Measurements from ENCODE around the gene PTPRK. TPM values are rescaled to one million over a fixed set of nuclear protein-coding genes. Genes with fewer than 3 reads are reported as not detected.

Gene PTPRK
- total and polyA plus RNA-seq, 2 donors (not counting 1 experiment from before 2014, with no cell fraction given) = 19.4 to 75.5 TPM

- no peak overlapping the region for H3K4me3 ChIP-seq (replicated peaks in 1 of 4; ENCODE audit: control extremely low read depth in 1 of 4, insufficient read depth in 1 of 4, low read depth in 3 of 4, low read length in 4 of 4)
- no peaks in the 10 kb centered on the region for H3K36me3 ChIP-seq (ENCODE audit: control insufficient read depth, insufficient read depth, low read length)
- H3K27ac ChIP-seq (ENCODE audit: insufficient read depth, low read length) = no peak overlapping the region
- H4K20me1 ChIP-seq (ENCODE audit: control insufficient read depth, extremely low read depth, insufficient read depth, low read length) = peaks cover 1% of the 10 kb centered on the region
- TF ChIP-seq CTCF (conservative IDR thresholded peaks at IDR 0.05 in 1 of 2, IDR thresholded peaks at IDR 0.05 in 1 of 2; ENCODE audit: low read depth in 1 of 2, low read length in 2 of 2) = no peak
- no peak for TF ChIP-seq EZH2 (IDR thresholded peaks at IDR 0.05; ENCODE audit: low read length, missing control alignments)
- no peak overlapping the region for H3K9ac ChIP-seq (ENCODE audit: insufficient read depth, low read length)
- H3K9me3 ChIP-seq (ENCODE audit: control insufficient read depth, insufficient read depth, low read depth, low read length) = no peaks in the 10 kb centered on the region
- H3K79me2 ChIP-seq (ENCODE audit: control insufficient read depth, insufficient read depth, low read length) = no peaks in the 10 kb centered on the region
- no peaks in the 10 kb centered on the region for H3K27me3 ChIP-seq (ENCODE audit: control insufficient read depth, insufficient read depth, low read length)
- no peaks in the 10 kb centered on the region for H3K4me1 ChIP-seq (ENCODE audit: control insufficient read depth, extremely low read depth, insufficient read depth, low read length)
- no peak for DNase-seq (ENCODE audit: low read depth in 2 of 2)
- H3K4me2 ChIP-seq (ENCODE audit: extremely low read depth, insufficient read depth, low read length) = no peak overlapping the region
- H2AFZ ChIP-seq (ENCODE audit: low read length) = no peak overlapping the region
Measured at GRCh38 chr6:128127650-128128049, 392.7 kb downstream of the PTPRK start.

- no peaks in the 10 kb centered on the region for H3K27me3 ChIP-seq (ENCODE audit: control insufficient read depth, insufficient read depth, low read length)
- DNase-seq (ENCODE audit: low read depth in 2 of 2) = peak; percentile 29 to 43
- no peak for TF ChIP-seq CTCF (conservative IDR thresholded peaks at IDR 0.05 in 1 of 2, IDR thresholded peaks at IDR 0.05 in 1 of 2; ENCODE audit: low read depth in 1 of 2, low read length in 2 of 2)
- TF ChIP-seq EZH2 (IDR thresholded peaks at IDR 0.05; ENCODE audit: low read length, missing control alignments) = no peak
Measured at GRCh38 chr6:128124713-128125112, 395.7 kb downstream of the PTPRK start.

GRCh38 chr6:128121610-128122009 is 398.8 kb downstream of the PTPRK start:
- no peak for DNase-seq (ENCODE audit: low read depth in 2 of 2)
- no peak overlapping the region for H3K9ac ChIP-seq (ENCODE audit: insufficient read depth, low read length)
- no peaks in the 10 kb centered on the region for H3K4me1 ChIP-seq (ENCODE audit: control insufficient read depth, extremely low read depth, insufficient read depth, low read length)

More at GRCh38 chr6:128124713-128125112, 395.7 kb downstream of the PTPRK start:
- no peaks in the 10 kb centered on the region for H3K4me1 ChIP-seq (ENCODE audit: control insufficient read depth, extremely low read depth, insufficient read depth, low read length)
- no peaks in the 10 kb centered on the region for H3K9me3 ChIP-seq (ENCODE audit: control insufficient read depth, insufficient read depth, low read depth, low read length)
- no peak overlapping the region for H3K4me2 ChIP-seq (ENCODE audit: extremely low read depth, insufficient read depth, low read length)
- H3K79me2 ChIP-seq (ENCODE audit: control insufficient read depth, insufficient read depth, low read length) = no peaks in the 10 kb centered on the region
- H2AFZ ChIP-seq (ENCODE audit: low read length) = no peak overlapping the region
- H3K4me3 ChIP-seq (replicated peaks in 1 of 4; ENCODE audit: control extremely low read depth in 1 of 4, insufficient read depth in 1 of 4, low read depth in 3 of 4, low read length in 4 of 4) = no peak overlapping the region
- H4K20me1 ChIP-seq (ENCODE audit: control insufficient read depth, extremely low read depth, insufficient read depth, low read length) = no peaks in the 10 kb centered on the region
- no peak overlapping the region for H3K27ac ChIP-seq (ENCODE audit: insufficient read depth, low read length)
- no peak overlapping the region for H3K9ac ChIP-seq (ENCODE audit: insufficient read depth, low read length)
- H3K36me3 ChIP-seq (ENCODE audit: control insufficient read depth, insufficient read depth, low read length) = no peaks in the 10 kb centered on the region

More at GRCh38 chr6:128121610-128122009, 398.8 kb downstream of the PTPRK start:
- Histone ChIP-seq H3K9me3 (ENCODE audit: control insufficient read depth, insufficient read depth, low read depth, low read length) (no peaks in the 10 kb centered on the region), H3K27ac (ENCODE audit: insufficient read depth, low read length) (no peak overlapping the region), H2AFZ (ENCODE audit: low read length) (no peak overlapping the region), H3K27me3 (ENCODE audit: control insufficient read depth, insufficient read depth, low read length) (no peaks in the 10 kb centered on the region), H3K4me3 (replicated peaks in 1 of 4; ENCODE audit: control extremely low read depth in 1 of 4, insufficient read depth in 1 of 4, low read depth in 3 of 4, low read length in 4 of 4) (no peak overlapping the region), H4K20me1 (ENCODE audit: control insufficient read depth, extremely low read depth, insufficient read depth, low read length) (no peaks in the 10 kb centered on the region), H3K4me2 (ENCODE audit: extremely low read depth, insufficient read depth, low read length) (no peak overlapping the region), H3K36me3 (ENCODE audit: control insufficient read depth, insufficient read depth, low read length) (no peaks in the 10 kb centered on the region), H3K79me2 (ENCODE audit: control insufficient read depth, insufficient read depth, low read length) (no peaks in the 10 kb centered on the region)
- no peak for TF ChIP-seq EZH2 (IDR thresholded peaks at IDR 0.05; ENCODE audit: low read length, missing control alignments)
- TF ChIP-seq CTCF (conservative IDR thresholded peaks at IDR 0.05 in 1 of 2, IDR thresholded peaks at IDR 0.05 in 1 of 2; ENCODE audit: low read depth in 1 of 2, low read length in 2 of 2) = no peak

Measured in fibroblast of lung (primary cell).